Motor neuron (in vitro differentiated cells): ENCODE results near the gene FXYD1. TPM values are rescaled to one million over a fixed set of nuclear protein-coding genes. Genes with fewer than 3 reads are reported as not detected.
A peak's percentile ranks its signal among the peaks of the same experiment; 100 is the strongest.
"Not testable (repeated sequence)": the region's sequence is repeated elsewhere in the genome, so short reads cannot be mapped to it uniquely, and the experiment has no call there.

ENCODE experiments used
- ATAC-seq, 8 experiments: fragments of 200-7000 bp; cut with Tn5 transposase; replicated peaks in 6 of 8; 2 replicates each; pipeline ENCODE4 v1.8.0; 2021; ENCODE audit warnings: mild to moderate bottlenecking in 8 of 8, moderate library complexity in 8 of 8
- H3K27ac ChIP-seq, 2 donors: fragments of 250-450 bp; sonication (Bioruptor Pico); 2 replicates each; pipeline ENCODE4 v1.9.0; 2021; ENCODE audit warnings: antibody characterized with exemption in 2 of 2, mild to moderate bottlenecking in 2 of 2, moderate library complexity in 1 of 2
- H3K4me1 ChIP-seq, 2 donors: fragments of 250-450 bp; sonication (Bioruptor Pico); replicated peaks in 1 of 2; 2 replicates each; pipeline ENCODE4 v1.6.1; 2021; ENCODE audit warnings: antibody characterized with exemption in 2 of 2, mild to moderate bottlenecking in 2 of 2, moderate library complexity in 1 of 2
- H3K4me3 ChIP-seq, 5 donors: fragments of 250-450 bp; sonication (Bioruptor Pico); 2 replicates each; pipeline ENCODE4 v1.9.0; 2021; ENCODE audit warnings: antibody characterized with exemption in 5 of 5, mild to moderate bottlenecking in 5 of 5, moderate library complexity in 4 of 5
- WGBS, 10 experiments: fragments of 450-650 bp; shearing (Covaris generic); methylation state at CpG; one replicate each; pipeline ENCODE4 v1.0.0; 2022; 5-methylcytosine and 5-hydroxymethylcytosine counted together
- in situ Hi-C, 9 experiments: fragments of 400-800 bp; cut with MboI; loops; one replicate each; pipeline ENCODE4 v1.15.0; 2021; ENCODE audit warnings: low sequenced_read_pairs in 9 of 9, low pct_unique_long_range_greater_than_20kb in 2 of 9; ENCODE audit not compliant: unreplicated experiment in 9 of 9
- total RNA-seq, 8 experiments: library from RNA; unstranded; fragments of 300-600 nt; gene quantifications; 2 replicates each; pipeline versions ENCODE4 v1.2.3 to v1.2.4, GENCODE V29; 2022

Gene FXYD1
- total RNA-seq, 8 experiments from 2014 or later, result 1.2 to 10.7 (median 3.1) TPM

DNA sequence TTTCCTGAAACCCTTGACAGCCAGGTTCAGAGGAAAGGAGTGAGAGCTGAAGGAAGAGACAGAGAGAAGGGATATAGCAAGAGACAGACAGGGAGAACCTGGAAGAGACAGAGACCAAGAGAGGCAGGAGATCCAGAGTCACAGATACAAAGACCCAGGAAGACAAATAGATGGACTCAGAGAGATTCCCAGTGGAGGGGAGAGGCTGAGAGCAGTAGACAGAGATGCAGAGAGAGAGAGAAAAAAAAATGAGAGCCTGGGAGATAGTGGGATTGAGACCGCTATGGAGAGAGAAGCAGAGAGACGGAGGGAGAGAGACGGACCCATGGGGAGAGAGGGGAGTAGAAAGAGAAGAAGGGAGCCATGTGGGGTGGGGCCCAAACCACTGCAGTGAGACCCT is 5.2 kb downstream of the FXYD1 start:
- Histone ChIP-seq H3K4me1 (peaks cover 35 to 38% of the 10 kb centered on the region in 2 donors), H3K27ac (peak overlapping the region in 1 of 2 donors; percentile 63), H3K4me3 (peak overlapping the region; percentile 45 to 76 (median 50))
- in situ Hi-C loops, result no loop called here
- WGBS, 10 experiments, result 0 to 61% (median 22%) methylated on average over 2 to 3 of the region's 3 CpGs; no CpG with 5 or more reads in 2 of the 10 experiments
- ATAC-seq, result peak in 5 of 8 experiments; percentile 0 to 9 (median 4)

DNA sequence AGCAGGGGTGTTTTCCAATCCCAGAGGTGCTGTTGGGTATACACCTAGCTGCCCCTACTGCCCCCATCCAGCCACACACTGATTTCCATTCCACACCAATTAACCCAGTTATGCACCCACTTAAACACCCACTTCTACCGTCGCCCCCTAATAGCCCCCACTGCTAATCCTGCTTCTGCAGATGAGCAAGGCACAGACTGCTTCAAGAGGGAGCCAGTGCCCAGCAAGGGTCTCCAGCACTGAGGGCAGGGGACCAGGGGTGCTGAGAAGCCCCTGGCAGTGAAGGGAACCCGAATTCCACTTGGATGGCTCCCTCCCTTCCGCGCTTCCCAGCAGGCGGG is 5.6 kb downstream of the FXYD1 start:
- Histone ChIP-seq H3K27ac (peak overlapping the region in 1 of 2 donors; percentile 63), H3K4me3 (peak overlapping the region; percentile 45 to 76 (median 50)), H3K4me1 (peaks cover 31 to 34% of the 10 kb centered on the region in 2 donors)
- in situ Hi-C loops, result no loop called here
- WGBS, 10 experiments, result 0 to 8% methylated on average over 2 of the region's 6 CpGs; no CpG with 5 or more reads in 8 of the 10 experiments
- ATAC-seq, result no peak

DNA sequence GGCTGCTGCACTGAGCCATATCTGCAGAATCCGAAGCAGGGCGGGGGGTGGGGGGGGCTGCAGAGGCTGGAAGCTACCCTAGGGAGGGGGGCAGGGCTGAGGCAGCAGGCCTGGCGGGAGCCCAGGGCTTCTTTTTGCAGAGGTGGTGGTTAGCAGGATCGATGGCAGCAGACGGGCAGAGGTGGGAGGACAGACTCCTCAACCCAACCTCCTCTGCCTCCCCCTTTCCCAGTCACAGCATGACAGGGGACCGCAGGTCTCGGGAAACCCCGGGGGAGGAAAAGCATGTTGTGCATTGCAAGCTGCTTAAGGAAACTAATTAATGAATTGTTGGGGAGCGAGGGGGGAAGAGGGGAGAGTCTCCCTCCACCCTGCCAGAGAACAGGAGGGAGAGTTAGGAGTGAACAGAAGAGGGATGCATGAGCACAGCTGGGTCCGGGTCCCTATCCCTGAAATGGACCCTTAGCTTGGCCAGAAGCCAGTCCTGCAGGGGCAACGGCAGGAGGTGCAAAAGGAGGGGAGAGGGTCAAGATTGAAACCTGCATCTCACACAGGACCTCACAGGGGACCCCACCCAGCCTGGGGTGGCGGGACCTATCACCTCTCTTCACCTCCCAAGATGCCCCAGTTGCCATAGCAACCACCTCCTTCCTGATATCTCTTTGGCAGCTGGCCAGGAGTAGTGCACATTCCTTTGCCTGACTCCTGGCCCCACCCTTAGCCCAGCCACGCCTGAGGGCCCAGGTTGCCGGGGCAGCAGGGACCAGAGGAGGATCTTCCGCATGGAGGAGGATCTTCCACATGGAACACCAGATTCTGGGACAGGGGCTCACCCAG is 6.2 kb downstream of the FXYD1 start:
- 0 to 40% (median 20%) methylated on average over 2 to 3 of the region's 15 CpGs; no CpG with 5 or more reads in 6 of the 10 experiments for WGBS, 10 experiments
- in situ Hi-C loops, result no loop called here
- peak in 4 of 8 experiments; percentile 1 to 5 (median 2) for ATAC-seq
- Histone ChIP-seq H3K4me1 (peaks cover 25 to 28% of the 10 kb centered on the region in 2 donors), H3K4me3 (peak overlapping the region; percentile 45 to 76 (median 50)), H3K27ac (peak overlapping the region in 1 of 2 donors; percentile 57)

DNA sequence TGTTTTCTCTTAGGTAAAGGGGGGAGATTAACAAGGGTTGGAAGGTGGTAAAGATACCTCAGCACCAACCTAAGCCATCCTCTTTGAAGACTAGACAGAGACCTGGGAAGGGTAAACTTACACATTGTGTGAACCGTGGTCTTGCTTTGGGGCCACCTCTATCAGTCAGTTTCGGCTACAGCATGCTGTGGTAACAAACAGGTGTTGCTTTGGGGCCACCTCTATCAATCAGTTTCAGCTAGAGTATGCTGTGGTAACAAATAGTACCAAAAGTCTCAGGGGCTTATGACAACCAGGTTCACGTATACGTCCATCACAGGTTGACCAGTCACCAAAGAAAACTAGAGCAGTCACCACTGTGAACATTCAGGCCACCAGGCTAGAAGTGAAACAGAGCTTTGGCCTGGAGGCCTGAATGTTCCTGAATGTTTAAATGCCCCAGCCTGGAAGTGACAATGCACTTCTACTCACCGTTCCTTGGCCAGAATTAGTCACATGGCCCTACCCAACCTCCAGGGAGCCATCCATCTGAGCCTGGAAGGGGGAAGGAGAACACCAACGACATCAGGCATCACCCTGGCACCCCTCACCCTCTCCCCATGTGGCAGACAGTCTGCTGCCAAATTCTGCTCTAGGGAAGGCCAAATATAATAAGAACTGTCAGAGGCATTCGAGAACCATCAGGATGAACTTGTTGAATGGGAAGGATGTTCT is 8.3 kb downstream of the FXYD1 start:
- Histone ChIP-seq H3K4me3 (no peak overlapping the region), H3K4me1 (peaks cover 13 to 16% of the 10 kb centered on the region in 2 donors), H3K27ac (no peak overlapping the region)
- in situ Hi-C loops, result no loop called here
- 54 to 100% (median 86%) methylated on average over 1 to 5 of the region's 7 CpGs; no CpG with 5 or more reads in 2 of the 10 experiments for WGBS, 10 experiments
- ATAC-seq, result peak in 1 of 8 experiments; percentile 55

DNA sequence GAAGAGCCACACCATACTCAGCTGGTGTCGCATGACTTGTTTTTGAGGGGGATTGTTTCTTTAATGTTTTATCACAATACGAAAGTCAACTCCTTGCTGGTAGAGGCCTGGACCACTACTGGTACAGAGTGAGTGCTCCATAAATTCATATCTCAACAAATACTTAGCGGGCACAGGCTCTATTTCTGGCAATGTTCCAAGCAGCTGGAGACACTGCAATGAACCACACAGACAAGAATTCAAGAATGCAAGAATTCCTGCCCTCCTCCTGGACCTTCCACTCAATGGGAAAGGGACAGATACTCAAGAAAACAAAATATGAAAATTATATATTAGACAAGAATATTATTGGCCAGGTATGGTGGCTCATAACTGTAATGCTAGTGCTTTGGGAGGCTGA is 10.8 kb downstream of the FXYD1 start:
- in situ Hi-C loops, result no loop called here
- 29 to 100% (median 73%) methylated on average over 1 to 3 of the region's 3 CpGs; no CpG with 5 or more reads in 4 of the 10 experiments for WGBS, 10 experiments
- no peak overlapping the region for H3K27ac ChIP-seq

DNA sequence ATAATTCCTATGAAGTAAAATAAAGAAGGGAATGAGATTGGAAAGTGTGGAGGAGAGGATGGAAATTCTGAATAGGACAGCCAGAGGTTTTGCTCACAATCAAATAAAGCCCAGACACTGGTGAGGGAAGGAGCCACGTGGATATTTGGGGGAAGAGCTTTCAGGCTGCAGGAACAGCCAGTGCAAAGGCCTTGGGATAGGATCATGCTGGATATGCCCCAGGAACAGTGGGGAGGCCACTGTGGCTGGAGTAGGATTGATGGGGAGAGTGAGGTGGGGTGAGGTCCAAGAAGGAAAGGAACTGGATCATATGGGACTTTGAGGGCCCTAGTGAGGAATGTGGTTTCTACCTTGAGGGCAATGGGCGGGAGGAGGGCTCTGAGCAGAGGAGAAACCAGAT is 11.8 kb downstream of the FXYD1 start:
- no peak for ATAC-seq
- no peak overlapping the region for H3K4me3 ChIP-seq
- peaks cover 21 to 23% of the 10 kb centered on the region in 2 donors for H3K4me1 ChIP-seq
- H3K27ac ChIP-seq, result no peak overlapping the region
- 33 to 100% (median 90%) methylated on average over 1 to 2 of the region's 2 CpGs; no CpG with 5 or more reads in 2 of the 10 experiments for WGBS, 10 experiments
- in situ Hi-C loops, result loop anchor here in 1 of 9 experiments (25.0 kb wide), 1 partner anchor 112 kb away; the partner anchor contains the start of gene USF2

More for the DNA sequence above, 10.8 kb downstream of the FXYD1 start:
- Histone ChIP-seq H3K4me3 (no peak overlapping the region), H3K4me1 (peaks cover 22 to 24% of the 10 kb centered on the region in 2 donors)
- no peak for ATAC-seq

DNA sequence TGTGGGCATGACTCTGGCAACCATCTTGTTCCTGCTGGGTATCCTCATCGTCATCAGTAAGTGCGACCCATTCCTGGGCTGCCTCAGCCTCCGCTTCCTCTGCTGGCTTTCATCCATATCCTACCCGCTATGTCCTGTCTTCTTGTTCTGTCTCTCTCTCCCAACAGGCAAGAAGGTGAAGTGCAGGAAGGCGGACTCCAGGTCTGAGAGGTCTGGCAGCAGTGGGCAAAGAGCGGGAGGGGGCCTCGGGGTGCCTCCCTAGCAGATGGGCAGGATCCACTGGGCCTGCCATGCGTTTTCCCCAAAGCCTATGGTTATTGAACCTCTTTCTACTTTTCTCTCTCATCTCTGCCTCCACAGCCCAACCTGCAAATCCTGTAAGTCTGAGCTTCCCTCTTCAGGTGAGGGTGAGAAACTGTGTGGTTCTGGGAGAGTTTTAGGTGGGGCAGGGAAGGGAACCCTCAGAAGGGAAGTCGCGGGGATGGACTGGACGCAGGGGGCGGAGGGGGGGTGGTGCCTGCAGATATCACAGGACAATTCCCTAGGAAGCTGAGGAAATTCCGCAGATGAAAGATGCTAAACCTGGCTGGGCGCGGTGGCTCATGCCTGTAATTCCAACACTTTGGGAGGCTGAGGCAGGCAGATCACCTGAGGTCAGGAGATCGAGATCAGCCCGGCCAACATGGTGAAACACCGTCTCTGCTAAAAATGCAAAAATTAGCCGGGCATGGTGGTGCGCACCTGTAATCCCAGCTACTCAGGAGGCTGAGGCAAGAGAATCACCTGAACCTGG is 12.8 kb downstream of the FXYD1 start:
- H3K27ac ChIP-seq, result no peak overlapping the region
- no peak for ATAC-seq
- H3K4me3 ChIP-seq, result no peak overlapping the region
- in situ Hi-C loops, result loop anchor here in 1 of 9 experiments (25.0 kb wide), 1 partner anchor 111 kb away; the partner anchor contains the start of gene USF2
- 90 to 97% (median 95%) methylated on average over 2 to 8 of the region's 20 CpGs; no CpG with 5 or more reads in 6 of the 10 experiments for WGBS, 10 experiments
- peaks cover 21 to 23% of the 10 kb centered on the region in 2 donors for H3K4me1 ChIP-seq

DNA sequence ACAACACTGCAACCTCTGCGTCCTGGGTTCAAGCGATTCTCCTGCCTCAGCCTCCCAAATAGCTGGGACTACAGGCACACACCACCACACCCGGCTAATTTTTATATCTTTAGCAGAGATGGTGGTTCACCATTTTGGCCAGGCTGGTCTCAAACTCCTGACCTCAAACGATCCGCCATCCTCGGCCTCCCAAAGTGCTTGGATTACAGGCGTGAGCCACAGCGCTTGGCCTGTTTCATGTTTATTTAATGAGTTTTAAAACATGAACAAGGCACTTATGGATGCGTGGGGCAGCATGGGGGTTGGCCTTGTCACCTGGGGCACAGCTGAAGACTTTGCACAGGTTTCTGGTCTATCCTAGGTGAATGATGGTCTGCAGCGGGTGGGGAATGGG is 14.5 kb downstream of the FXYD1 start:
- not testable (repeated sequence) for ATAC-seq, H3K4me3 ChIP-seq, H3K27ac ChIP-seq
- WGBS, 10 experiments, result 50 to 100% (median 81%) methylated on average over 1 to 9 of the region's 10 CpGs; no CpG with 5 or more reads in 3 of the 10 experiments
- in situ Hi-C loops, result loop anchor here in 1 of 9 experiments (25.0 kb wide), 1 partner anchor 109 kb away; the partner anchor contains the start of gene USF2
- H3K4me1 ChIP-seq, result peaks cover 21 to 23% of the 10 kb centered on the region in 2 donors

DNA sequence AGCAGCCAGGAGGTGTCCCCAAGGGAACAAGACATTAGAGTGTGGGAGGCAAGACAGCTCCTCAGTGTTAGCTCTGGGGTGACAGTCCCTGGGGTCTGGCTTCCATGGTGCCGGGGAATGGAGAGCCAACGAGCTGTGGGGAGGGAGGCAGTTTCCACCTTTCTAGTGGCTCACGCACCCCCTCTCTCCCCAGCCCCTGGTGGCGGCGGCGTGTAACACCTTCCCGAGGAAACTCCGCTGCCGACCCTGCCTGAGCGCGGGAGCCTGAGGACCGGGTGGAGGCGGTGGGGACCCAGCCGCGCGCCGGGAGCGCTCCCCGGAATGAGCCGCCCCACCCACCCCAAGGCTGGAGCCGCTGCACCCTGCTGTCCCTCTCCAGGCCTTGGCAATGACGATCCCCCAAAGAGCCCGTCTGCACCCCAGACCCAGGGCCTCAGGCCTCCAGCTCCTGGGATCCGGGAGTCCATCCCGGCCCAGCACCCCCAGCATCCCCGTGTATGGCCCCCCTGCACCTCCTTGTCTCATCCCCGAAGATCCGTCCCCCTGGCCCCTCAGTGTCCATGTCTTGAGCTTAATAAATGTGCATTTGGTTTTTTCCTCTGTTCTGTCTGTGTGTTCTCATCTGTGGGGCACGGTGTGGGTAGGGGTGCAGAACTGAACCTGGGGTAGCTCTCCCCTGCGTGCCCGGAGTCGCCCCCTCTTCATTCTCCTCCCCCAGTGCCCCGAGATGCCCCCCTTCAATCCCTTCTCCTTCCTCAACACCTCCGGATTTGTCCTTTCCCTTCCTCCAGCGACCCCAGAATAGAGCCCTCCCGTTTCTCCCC is 15.3 kb downstream of the FXYD1 start:
- Histone ChIP-seq H3K4me3 (peak overlapping the region in 4 of 5 donors; percentile 26 to 43 (median 30)), H3K4me1 (peaks cover 21 to 23% of the 10 kb centered on the region in 2 donors), H3K27ac (no peak overlapping the region)
- in situ Hi-C loops, result loop anchor here in 1 of 9 experiments (25.0 kb wide), 1 partner anchor 108 kb away; the partner anchor contains the start of gene USF2
- WGBS, 10 experiments, result 11 to 34% methylated on average over 2 to 5 of the region's 36 CpGs; no CpG with 5 or more reads in 8 of the 10 experiments
- peak; percentile 15 to 60 (median 36) for ATAC-seq

DNA sequence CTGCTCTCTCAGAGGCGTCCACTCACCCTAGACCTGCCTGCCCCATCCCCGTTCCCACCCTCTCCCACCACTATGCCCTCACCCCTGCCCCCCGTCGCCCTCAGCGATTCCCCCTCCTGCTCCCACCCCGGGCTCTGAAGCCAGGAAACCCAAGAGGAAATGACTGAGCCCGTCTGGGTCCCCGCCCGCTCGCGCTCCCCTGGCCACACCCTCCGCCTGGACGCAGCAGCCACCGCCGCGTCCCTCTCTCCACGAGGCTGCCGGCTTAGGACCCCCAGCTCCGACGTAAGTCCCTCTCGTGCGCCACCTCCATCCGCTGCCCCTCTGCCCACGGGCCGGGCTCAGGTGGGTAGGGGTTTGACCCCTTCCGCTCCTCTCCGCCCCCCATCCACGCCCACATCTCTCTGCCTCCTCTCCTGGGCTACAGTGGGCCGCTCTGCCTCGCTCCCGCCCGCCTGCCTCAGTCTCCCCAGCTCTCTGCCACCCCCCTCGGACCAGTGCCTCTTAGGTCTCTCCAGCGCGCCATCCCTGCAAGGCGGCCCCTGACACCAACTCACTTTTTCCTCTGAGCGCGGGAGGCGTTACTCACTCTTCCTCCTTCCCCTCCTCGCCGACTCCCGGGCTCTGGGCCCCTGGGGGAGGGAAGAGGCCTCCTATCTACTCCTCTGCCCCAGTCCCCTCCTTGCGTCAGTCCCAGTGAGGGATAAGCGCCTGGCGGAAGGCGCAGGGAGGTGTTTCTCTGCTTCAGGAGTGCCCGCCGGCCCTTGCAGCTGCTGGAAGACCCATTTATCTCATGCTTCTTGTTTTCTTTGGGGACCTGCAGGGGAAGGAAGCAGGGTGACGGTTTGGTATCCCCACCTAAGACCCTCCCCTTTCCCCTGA is 16.1 kb downstream of the FXYD1 start, which contains the start of gene FXYD5:
Gene FXYD5 (plus strand): TSS at position 211 of the 882 bp plus-strand sequence. CDS start 816 bp downstream, outside the sequence.
- peaks cover 21 to 23% of the 10 kb centered on the region in 2 donors for H3K4me1 ChIP-seq
- 20% methylated on average over 1 of the region's 49 CpGs; no CpG with 5 or more reads in 9 of the 10 experiments for WGBS, 10 experiments
- peak; percentile 69 to 88 (median 82) for ATAC-seq
- peak within 1 kb of the TSS; percentile 9 to 43 (median 29) for H3K4me3 ChIP-seq
- in situ Hi-C loops, result loop anchor here in 1 of 9 experiments (25.0 kb wide), 1 partner anchor 108 kb away; the partner anchor contains the start of gene USF2
- H3K27ac ChIP-seq, result peak within 1 kb of the TSS in 1 of 2 donors; percentile 0
